ENCODE measurements around the gene RAD51B.
A peak's percentile ranks its signal among the peaks of the same experiment; 100 is the strongest.

Gene RAD51B

DNA sequence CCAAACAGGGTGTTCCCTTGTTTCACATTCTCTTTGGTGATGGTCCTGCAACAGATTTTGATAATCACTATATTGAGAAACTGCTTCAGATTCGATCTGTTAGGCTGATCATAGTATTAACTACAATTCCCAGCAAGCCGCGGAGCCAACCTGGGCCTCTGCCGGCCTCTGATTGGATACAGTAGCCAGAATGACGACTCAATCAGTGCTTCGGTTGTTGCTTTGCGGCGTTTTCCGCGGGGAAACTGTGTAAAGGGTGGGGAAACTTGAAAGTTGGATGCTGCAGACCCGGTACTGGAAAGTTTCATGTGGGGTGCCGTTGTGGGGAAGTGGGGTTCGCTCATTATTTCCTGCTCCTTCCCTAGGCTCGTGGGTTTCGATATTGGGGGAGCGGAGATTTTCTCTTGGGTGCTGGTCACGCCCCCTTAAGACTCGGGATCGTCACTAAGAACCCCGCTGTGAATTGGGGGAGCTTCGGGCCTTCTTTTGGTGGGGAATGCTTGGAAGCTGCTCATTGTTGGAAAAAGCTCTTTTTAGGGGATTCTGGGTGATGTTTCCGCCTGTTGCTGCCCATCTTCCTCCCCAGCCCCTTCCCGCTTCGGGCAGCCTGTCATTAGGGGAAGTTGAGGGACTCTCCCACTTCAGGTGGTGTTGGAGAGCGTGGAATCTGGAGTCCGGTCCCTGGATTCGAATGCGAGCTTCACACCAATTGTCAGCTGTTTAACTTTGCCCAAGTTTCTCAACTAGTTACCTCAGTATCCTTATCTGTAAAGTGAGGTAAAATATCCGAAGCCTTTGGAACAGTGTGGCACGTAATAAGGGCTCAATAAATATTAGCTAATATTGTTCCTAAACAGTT, at the start of gene RAD51B:
Gene RAD51B (plus strand): TSS at position 217 of the 859 bp plus-strand sequence.
- DNase-seq (ENCODE audit: low read depth) = peak; percentile 84
- H3K4me3 ChIP-seq (ENCODE audit: control insufficient read depth, low read depth, low read length) = peak within 1 kb of the TSS; percentile 98
- TF ChIP-seq, protein P1, sequence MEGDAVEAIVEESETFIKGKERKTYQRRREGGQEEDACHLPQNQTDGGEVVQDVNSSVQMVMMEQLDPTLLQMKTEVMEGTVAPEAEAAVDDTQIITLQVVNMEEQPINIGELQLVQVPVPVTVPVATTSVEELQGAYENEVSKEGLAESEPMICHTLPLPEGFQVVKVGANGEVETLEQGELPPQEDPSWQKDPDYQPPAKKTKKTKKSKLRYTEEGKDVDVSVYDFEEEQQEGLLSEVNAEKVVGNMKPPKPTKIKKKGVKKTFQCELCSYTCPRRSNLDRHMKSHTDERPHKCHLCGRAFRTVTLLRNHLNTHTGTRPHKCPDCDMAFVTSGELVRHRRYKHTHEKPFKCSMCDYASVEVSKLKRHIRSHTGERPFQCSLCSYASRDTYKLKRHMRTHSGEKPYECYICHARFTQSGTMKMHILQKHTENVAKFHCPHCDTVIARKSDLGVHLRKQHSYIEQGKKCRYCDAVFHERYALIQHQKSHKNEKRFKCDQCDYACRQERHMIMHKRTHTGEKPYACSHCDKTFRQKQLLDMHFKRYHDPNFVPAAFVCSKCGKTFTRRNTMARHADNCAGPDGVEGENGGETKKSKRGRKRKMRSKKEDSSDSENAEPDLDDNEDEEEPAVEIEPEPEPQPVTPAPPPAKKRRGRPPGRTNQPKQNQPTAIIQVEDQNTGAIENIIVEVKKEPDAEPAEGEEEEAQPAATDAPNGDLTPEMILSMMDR (conservative IDR thresholded peaks at IDR 0.05; ENCODE audit: control insufficient read depth, insufficient read depth, low read depth, low read length) = no peak

DNA sequence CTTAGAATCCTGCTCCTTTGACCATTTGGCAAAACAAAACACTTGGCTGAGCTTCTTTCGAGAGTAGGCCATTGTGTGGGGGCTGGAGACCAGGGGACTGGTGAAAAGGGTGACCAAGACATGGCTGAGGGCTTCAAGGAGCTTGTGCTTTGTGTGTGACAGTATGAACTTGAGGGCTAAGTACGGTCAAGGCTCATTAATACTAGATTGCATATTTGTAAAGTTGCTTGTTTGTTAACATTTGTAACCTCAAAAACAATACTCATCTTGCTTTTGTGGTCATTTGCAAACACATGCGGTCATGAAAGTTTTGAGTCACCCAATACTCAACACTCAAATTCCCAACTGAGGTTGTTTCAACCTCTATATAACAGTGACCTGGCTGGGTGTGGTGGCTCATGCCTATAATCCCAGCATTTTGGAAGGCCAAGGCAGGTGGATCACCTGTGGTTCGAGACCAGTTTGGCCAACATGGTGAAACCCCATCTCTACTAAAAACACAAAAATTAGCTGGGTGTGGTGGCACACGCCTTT, 45.7 kb upstream of the RAD51B start:
- no peak for DNase-seq (ENCODE audit: low read depth)

DNA sequence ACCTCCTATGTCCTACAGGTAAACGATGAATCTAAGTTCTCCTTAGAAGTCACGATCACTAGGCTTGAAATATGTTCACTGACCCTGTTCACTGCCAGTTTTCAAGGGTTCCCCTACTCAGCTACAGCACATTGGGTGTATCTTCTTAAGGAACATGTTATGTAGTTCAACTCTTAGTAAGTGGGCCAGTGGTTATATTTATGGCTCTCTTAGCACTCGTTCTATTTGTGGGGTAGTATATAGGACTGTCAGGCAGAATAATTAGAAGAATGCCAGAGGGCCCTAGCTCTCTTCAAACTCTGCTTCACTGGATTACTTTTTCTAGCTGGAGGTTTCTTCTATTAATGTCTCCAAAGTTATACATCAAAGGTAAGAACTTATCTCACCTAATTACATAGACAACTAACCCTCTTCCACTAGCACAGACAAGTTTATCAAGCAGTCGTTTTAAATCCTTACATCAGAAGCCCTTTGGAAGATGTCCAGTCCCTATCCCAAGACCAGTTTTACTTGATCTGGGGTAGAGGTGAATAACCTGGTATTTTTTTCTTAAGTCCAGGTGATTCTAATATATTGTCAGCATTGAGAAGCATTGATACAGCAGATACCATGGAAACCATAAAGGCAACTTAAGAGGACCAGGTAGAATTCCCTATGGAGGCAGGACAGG, 42.8 kb upstream of the RAD51B start:
- no peak for DNase-seq (ENCODE audit: low read depth)
- TF ChIP-seq, protein P1 (conservative IDR thresholded peaks at IDR 0.05; ENCODE audit: control insufficient read depth, insufficient read depth, low read depth, low read length) = no peak
- H3K4me3 ChIP-seq (ENCODE audit: control insufficient read depth, low read depth, low read length) = no peak overlapping the region

More for the DNA sequence above, 45.7 kb upstream of the RAD51B start:
- TF ChIP-seq, protein P1 (conservative IDR thresholded peaks at IDR 0.05; ENCODE audit: control insufficient read depth, insufficient read depth, low read depth, low read length) = no peak
- H3K4me3 ChIP-seq (ENCODE audit: control insufficient read depth, low read depth, low read length) = no peak overlapping the region

DNA sequence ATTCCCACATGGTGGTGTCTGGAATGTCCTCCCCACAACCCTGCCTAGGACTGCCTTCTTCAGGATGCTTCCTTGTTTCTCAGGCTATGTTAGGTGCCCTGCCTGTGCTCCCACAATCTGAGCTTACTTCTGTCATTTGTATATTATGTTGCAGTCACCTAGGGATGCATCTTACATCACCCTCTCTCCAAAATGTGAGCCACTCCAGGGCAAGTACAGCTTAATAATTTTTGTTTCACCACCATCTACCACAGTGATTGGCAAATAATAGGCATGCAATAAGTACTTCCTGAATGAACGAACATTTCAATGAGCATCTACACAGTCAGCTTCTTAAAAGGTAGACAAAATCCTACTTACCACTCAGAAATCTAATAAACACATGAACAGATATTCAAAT, 40.8 kb upstream of the RAD51B start:
- TF ChIP-seq, protein P1 (conservative IDR thresholded peaks at IDR 0.05; ENCODE audit: control insufficient read depth, insufficient read depth, low read depth, low read length) = no peak
- DNase-seq (ENCODE audit: low read depth) = no peak
- H3K4me3 ChIP-seq (ENCODE audit: control insufficient read depth, low read depth, low read length) = no peak overlapping the region

DNA sequence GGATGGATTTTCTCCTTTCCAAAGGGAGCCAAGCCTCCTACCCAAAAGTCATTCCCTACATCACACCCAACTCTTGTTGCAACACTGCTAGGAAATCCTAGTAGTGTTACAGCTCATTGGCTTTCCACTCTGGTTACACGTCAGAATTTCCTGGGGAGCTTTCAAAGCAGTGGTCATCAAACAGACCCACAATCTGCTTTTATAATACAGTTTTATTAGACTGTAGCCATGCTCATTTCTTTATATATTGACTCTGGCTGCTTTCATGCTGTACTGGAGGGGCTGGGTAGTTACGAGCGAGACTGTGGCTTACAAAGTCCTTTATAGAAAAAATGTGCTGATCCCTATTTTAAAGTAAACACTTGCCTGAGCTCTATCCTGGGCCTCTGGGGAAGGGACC, 37.5 kb upstream of the RAD51B start:
- no peak overlapping the region for H3K4me3 ChIP-seq (ENCODE audit: control insufficient read depth, low read depth, low read length)
- TF ChIP-seq, protein P1 (conservative IDR thresholded peaks at IDR 0.05; ENCODE audit: control insufficient read depth, insufficient read depth, low read depth, low read length) = no peak
- DNase-seq (ENCODE audit: low read depth) = no peak

- TF ChIP-seq, protein P1 (conservative IDR thresholded peaks at IDR 0.05; ENCODE audit: control insufficient read depth, insufficient read depth, low read depth, low read length) = no peak
- DNase-seq (ENCODE audit: low read depth) = no peak
- H3K4me3 ChIP-seq (ENCODE audit: control insufficient read depth, low read depth, low read length) = no peak overlapping the region
Observed at GRCh38 chr14:67784244-67784823, 35.2 kb upstream of the RAD51B start.

Data from fibroblast of mammary gland (primary cell).